ENCODE measurements around the gene PGS1.

The PGS1 gene

DNA sequence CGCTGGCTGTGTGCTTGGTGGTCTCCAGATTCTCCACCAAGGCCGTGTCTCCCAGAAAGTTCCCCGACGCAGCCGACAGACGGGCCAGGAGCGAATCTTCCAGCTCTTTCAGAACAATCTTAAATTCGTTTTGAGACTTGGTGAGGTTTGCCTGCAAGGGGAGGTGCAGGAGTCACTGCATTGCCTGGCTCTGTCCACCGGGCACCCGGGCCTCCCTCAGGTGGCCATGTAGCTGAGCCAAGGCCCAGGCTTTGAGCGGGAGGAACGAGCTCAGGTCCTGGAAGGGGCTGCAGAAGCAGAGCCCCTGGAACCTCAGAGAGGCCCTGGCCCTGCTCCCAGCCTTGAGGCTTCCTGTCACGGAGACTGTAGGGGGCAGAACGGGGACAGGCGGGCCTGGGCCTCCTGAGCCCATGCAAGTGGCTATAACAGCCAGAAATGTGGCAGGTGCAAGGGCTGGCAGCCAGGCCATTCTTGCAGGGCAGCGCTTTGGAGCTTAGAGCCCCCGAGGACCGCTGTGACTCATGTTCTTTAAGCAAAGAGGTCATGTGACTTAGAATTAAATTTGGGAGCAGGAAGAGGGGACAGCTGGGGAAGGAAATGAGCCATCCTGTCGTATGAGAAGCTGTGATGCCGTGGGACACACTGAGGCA, 72.4 kb downstream of the PGS1 start:
- ChIA-PET CTCF (interaction anchor here (0.6 to 1.7 kb wide), 2 partner anchors 29 to 242 kb away, joined by 3 to 5 read pairs; no protein-coding TSS in a partner anchor), POLR2A (no interaction called here)
- no peak for DNase-seq (ENCODE audit: low read depth, low spot score)
- TF ChIP-seq, protein P1, sequence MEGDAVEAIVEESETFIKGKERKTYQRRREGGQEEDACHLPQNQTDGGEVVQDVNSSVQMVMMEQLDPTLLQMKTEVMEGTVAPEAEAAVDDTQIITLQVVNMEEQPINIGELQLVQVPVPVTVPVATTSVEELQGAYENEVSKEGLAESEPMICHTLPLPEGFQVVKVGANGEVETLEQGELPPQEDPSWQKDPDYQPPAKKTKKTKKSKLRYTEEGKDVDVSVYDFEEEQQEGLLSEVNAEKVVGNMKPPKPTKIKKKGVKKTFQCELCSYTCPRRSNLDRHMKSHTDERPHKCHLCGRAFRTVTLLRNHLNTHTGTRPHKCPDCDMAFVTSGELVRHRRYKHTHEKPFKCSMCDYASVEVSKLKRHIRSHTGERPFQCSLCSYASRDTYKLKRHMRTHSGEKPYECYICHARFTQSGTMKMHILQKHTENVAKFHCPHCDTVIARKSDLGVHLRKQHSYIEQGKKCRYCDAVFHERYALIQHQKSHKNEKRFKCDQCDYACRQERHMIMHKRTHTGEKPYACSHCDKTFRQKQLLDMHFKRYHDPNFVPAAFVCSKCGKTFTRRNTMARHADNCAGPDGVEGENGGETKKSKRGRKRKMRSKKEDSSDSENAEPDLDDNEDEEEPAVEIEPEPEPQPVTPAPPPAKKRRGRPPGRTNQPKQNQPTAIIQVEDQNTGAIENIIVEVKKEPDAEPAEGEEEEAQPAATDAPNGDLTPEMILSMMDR (IDR thresholded peaks at IDR 0.05; ENCODE audit: insufficient read depth, low read length, missing control alignments): no peak
- no peak overlapping the region for H3K4me3 ChIP-seq (ENCODE audit: low read depth, low read length)

DNA sequence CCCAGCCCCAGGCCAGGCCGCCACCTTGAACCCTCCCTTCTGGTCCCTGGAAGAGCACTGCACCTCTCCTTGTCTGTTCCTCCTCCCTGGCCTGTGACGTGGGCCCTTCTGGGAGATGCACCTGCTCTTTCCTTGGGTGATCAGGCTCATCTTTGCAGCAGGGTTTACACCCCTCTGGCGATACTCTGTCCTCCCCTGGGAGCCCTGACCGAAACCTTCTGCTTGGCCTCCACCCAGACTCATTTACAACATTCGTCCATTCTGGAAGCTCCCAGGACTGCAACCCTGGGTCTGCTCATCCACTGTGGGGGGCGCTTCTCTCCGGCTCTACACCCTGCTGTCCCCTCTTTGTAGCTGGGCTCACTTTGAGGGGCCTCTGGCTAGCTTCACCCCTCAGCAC, 73.3 kb downstream of the PGS1 start:
- ChIA-PET POLR2A (no interaction called here), CTCF (interaction anchor here (1.1 to 1.7 kb wide), 2 partner anchors 67 to 257 kb away, joined by 5 read pairs; no protein-coding TSS in a partner anchor)
- TF ChIP-seq, protein P1 (IDR thresholded peaks at IDR 0.05; ENCODE audit: insufficient read depth, low read length, missing control alignments): no peak
- no peak for DNase-seq (ENCODE audit: low read depth, low spot score)
- no peak overlapping the region for H3K4me3 ChIP-seq (ENCODE audit: low read depth, low read length)

DNA sequence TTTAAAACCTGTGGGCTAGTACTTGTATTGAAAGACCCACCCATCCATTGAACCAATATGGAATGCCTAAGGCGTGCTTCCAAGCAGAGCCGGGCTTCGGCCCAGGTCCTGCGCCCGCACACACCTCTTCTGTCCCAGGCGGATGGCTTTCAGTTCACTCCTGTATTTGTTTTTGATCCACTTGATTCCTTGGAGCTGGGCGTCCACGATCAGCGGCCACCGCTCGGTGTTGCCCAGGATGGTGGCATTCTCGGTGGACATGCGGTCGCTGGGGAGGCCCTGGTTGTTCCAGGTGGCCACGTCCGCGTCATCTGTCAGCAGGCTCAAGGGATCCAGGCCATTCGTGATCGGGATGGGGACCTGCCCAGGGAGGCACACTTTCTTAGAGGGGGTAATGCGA, 75.9 kb downstream of the PGS1 start:
- POLR2A ChIA-PET: no interaction called here
- CTCF ChIA-PET: interaction anchor here (0.7 to 1.2 kb wide), 2 partner anchors 43 to 204 kb away, joined by 3 read pairs; no protein-coding TSS in a partner anchor
- no peak for DNase-seq (ENCODE audit: low read depth, low spot score)
- TF ChIP-seq, protein P1 (IDR thresholded peaks at IDR 0.05; ENCODE audit: insufficient read depth, low read length, missing control alignments): no peak
- H3K4me3 ChIP-seq (ENCODE audit: low read depth, low read length): no peak overlapping the region

DNA sequence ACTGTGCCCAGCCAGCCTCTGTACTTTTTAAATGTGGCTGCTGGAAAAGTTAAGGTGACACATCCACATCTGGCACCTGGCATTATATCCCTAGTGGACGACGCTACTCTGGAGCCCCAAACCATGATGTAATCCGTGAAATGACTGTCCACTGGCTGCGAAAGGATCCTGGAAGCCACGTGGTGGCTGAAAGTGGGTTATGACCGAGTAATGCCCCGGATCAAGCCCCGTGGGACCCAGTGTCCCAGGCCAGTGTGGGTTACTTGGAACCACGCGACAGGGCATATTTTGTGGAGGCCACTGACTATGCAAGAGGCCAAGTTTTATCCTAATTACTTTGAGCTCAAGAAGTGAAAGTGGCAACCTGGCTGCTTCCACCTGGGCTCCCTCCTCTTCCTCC, 79.6 kb downstream of the PGS1 start:
- POLR2A ChIA-PET: no interaction called here
- DNase-seq (ENCODE audit: low read depth, low spot score): no peak
- TF ChIP-seq, protein P1 (IDR thresholded peaks at IDR 0.05; ENCODE audit: insufficient read depth, low read length, missing control alignments): no peak
- CTCF ChIA-PET: interaction anchor here (2.3 kb wide), 1 partner anchor 36 kb away, joined by 5 read pairs; no protein-coding TSS in a partner anchor
- H3K4me3 ChIP-seq (ENCODE audit: low read depth, low read length): no peak overlapping the region

DNA sequence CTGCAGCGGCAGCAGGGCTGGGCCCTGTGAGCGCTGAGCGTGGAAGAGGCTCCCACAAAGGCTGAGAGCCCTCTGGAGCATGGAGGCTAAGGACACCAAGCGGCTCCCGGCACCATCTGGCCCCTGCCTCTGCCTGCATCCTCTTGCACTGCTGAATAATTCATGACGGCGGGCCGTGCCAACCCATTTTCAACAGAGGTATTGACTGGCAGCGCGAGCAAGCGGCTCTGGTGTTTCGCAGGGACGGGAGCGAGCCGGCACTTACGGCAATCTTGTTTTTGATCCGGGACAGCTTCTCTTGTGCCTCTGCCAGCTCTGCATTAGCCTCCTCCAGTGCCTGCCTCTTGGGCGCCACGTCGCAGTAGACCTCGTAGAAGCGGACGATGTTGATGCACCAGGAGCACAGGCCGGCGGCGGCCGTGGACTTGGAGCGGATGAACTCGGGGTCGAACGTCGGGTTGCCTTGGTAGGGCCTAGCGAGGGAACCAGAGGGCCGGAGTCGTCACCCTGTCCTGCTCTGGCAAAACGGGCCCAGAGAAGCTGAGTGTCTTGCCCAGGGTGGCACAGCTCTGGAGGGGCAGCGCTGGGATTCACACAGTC, 80.4 kb downstream of the PGS1 start:
- TF ChIP-seq, protein P1 (IDR thresholded peaks at IDR 0.05; ENCODE audit: insufficient read depth, low read length, missing control alignments): no peak
- DNase-seq (ENCODE audit: low read depth, low spot score): no peak
- POLR2A ChIA-PET: no interaction called here
- CTCF ChIA-PET: interaction anchor here (0.6 to 2.3 kb wide), 2 partner anchors 13 to 37 kb away, joined by 3 to 5 read pairs; no protein-coding TSS in a partner anchor
- H3K4me3 ChIP-seq (ENCODE audit: low read depth, low read length): no peak overlapping the region

DNA sequence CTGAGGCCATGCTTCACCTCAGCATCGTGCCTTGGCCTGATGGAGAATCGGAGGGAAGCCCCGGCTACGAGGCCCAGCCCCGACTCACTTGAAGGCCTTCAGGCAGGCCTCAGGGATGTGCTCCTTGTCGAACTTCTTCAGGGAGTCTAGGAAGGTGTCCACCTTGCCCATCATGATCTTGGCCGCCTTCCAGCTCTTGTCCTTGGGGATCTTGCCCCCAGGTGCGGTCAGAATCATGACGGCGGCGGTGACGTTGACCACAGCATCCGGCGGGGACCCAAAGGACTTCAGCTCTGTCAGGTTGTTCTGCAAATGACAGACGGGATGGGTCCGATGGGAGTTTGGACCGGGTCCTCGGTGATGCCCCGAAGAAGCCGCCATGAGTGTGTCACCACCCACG, 81.2 kb downstream of the PGS1 start:
- H3K4me3 ChIP-seq (ENCODE audit: low read depth, low read length): no peak overlapping the region
- no peak for DNase-seq (ENCODE audit: low read depth, low spot score)
- POLR2A ChIA-PET: no interaction called here
- TF ChIP-seq, protein P1 (IDR thresholded peaks at IDR 0.05; ENCODE audit: insufficient read depth, low read length, missing control alignments): no peak
- CTCF ChIA-PET: no interaction called here
